ENCODE measurements around the gene CEACAM6.

- TF ChIP-seq CTCF (IDR thresholded peaks at IDR 0.05) (no peak), POLR2A (IDR thresholded peaks at IDR 0.05) (no peak)
These were observed 60.0 kb downstream of the CEACAM6 start for GRCh38 chr19:41815301-41815700.
